Calu3 (cell line): Measurements from ENCODE around the gene CYB561A3. TPM values are rescaled to one million over a fixed set of nuclear protein-coding genes. Genes with fewer than 3 reads are reported as not detected.

Experiments used
- BruUV-seq: library from RNA; stranded (reverse); fragments of 400-500 nt; replicated peaks from 2 replicates; lab custom pipeline; 2021; lab: Mats Ljungman, UMichigan
- CTCF ChIA-PET: fragments of 300-600 bp; sonication (Branson Sonifier 250); formaldehyde crosslinking; loops from one replicate; lab custom pipeline; 2022; ENCODE audit warnings: antibody characterized with exemption; lab: Charles Lee
- DNase-seq: peaks from one replicate; pipeline ENCODE4 v3.0.0; 2022
- H3K27ac Mint-ChIP-seq: one replicate; pipeline ENCODE4 v1.8.0; 2022; ENCODE audit warnings: mixed read lengths; ENCODE audit not compliant: unreplicated experiment
- H3K27me3 Mint-ChIP-seq: one replicate; pipeline ENCODE4 v1.8.0; 2022; ENCODE audit warnings: mixed read lengths; ENCODE audit not compliant: unreplicated experiment
- H3K36me3 Mint-ChIP-seq: one replicate; pipeline ENCODE4 v1.8.0; 2022; ENCODE audit warnings: mild to moderate bottlenecking, moderate library complexity, mixed read lengths; ENCODE audit not compliant: insufficient read depth, unreplicated experiment
- H3K4me1 Mint-ChIP-seq: one replicate; pipeline ENCODE4 v1.8.0; 2022; ENCODE audit warnings: mild to moderate bottlenecking, low read depth, mixed read lengths; ENCODE audit not compliant: unreplicated experiment
- H3K4me3 Mint-ChIP-seq: one replicate; pipeline ENCODE4 v1.8.0; 2022; ENCODE audit warnings: mild to moderate bottlenecking, low read depth, moderate library complexity, mixed read lengths; ENCODE audit not compliant: unreplicated experiment
- H3K9me3 Mint-ChIP-seq: one replicate; pipeline ENCODE4 v1.8.0; 2022; ENCODE audit warnings: low read depth, mixed read lengths; ENCODE audit not compliant: unreplicated experiment
- intact Hi-C: fragments of 100-400 bp; cut with micrococcal nuclease; formaldehyde crosslinking; loops from one replicate; pipeline ENCODE4 v1.10.0; 2022; ENCODE audit not compliant: unreplicated experiment
- total RNA-seq: library from RNA; stranded (reverse); gene quantifications from 2 replicates; pipeline ENCODE4 v1.2.3, GENCODE V29; 2022
- TF ChIP-seq, protein P1 (sequence below): fragments of 200-600 bp; IDR thresholded peaks from one replicate; pipeline ENCODE4 v1.8.0; 2022; ENCODE audit warnings: antibody characterized with exemption; ENCODE audit not compliant: unreplicated experiment

CYB561A3 gene
- total RNA-seq, 1 experiment from 2014 or later: 39.2 TPM

- Mint-ChIP-seq H3K27me3 (no peaks in the 10 kb centered on the region), H3K4me3 (no peak overlapping the region), H3K4me1 (no peaks in the 10 kb centered on the region), H3K9me3 (no peaks in the 10 kb centered on the region), H3K36me3 (peaks cover 32% of the 10 kb centered on the region), H3K27ac (no peak overlapping the region)
- no TSS peak for BruUV-seq
- TF ChIP-seq, protein P1, sequence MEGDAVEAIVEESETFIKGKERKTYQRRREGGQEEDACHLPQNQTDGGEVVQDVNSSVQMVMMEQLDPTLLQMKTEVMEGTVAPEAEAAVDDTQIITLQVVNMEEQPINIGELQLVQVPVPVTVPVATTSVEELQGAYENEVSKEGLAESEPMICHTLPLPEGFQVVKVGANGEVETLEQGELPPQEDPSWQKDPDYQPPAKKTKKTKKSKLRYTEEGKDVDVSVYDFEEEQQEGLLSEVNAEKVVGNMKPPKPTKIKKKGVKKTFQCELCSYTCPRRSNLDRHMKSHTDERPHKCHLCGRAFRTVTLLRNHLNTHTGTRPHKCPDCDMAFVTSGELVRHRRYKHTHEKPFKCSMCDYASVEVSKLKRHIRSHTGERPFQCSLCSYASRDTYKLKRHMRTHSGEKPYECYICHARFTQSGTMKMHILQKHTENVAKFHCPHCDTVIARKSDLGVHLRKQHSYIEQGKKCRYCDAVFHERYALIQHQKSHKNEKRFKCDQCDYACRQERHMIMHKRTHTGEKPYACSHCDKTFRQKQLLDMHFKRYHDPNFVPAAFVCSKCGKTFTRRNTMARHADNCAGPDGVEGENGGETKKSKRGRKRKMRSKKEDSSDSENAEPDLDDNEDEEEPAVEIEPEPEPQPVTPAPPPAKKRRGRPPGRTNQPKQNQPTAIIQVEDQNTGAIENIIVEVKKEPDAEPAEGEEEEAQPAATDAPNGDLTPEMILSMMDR: no peak
- CTCF ChIA-PET: interaction anchor here (0.7 kb wide), 1 partner anchor 115 kb away, joined by 4 read pairs; no protein-coding TSS in a partner anchor
- intact Hi-C loops: no loop called here
- no peak for DNase-seq
Measured at GRCh38 chr11:61359516-61359915, 2.2 kb downstream of the CYB561A3 start.

- no peak overlapping the region for H3K27ac Mint-ChIP-seq
Measured at GRCh38 chr11:61358566-61358965, 3.1 kb downstream of the CYB561A3 start.

DNA sequence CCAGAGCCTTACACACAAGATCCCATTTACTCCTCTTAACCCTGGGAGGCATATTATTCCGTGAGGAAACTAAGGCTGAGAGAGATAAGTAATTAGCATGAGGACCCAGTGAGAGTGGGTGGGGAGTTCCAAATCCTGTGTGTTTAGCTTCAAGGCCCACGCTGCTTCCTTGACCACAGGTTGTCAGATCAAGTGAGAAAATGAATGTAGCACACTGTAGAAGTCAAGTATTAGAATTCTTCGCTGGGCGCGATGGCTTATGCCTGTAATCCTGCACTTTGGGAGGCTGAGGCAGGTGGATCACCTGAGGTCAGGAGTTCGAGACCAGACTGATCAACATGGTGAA, 3.8 kb downstream of the CYB561A3 start:
- no peaks in the 10 kb centered on the region for H3K27me3 Mint-ChIP-seq
- no peak for DNase-seq
- H3K36me3 Mint-ChIP-seq: peaks cover 27% of the 10 kb centered on the region
- intact Hi-C loops: no loop called here
- CTCF ChIA-PET: interaction anchor here (0.7 kb wide), 1 partner anchor 1172 kb away, joined by 3 read pairs; no protein-coding TSS in a partner anchor
- H3K4me3 Mint-ChIP-seq: no peak overlapping the region
- BruUV-seq: no TSS peak
- H3K4me1 Mint-ChIP-seq: no peaks in the 10 kb centered on the region
- H3K27ac Mint-ChIP-seq: no peak overlapping the region
- H3K9me3 Mint-ChIP-seq: no peaks in the 10 kb centered on the region
- TF ChIP-seq, protein P1: no peak

More at GRCh38 chr11:61358566-61358965, 3.1 kb downstream of the CYB561A3 start:
- peaks cover 32% of the 10 kb centered on the region for H3K36me3 Mint-ChIP-seq
- DNase-seq: no peak
- intact Hi-C loops: no loop called here
- no peaks in the 10 kb centered on the region for H3K27me3 Mint-ChIP-seq
- no peaks in the 10 kb centered on the region for H3K4me1 Mint-ChIP-seq
- TF ChIP-seq, protein P1: no peak
- BruUV-seq: no TSS peak
- H3K4me3 Mint-ChIP-seq: no peak overlapping the region
- CTCF ChIA-PET: interaction anchor here (0.6 kb wide), 1 partner anchor 1103 kb away, joined by 5 read pairs; no protein-coding TSS in a partner anchor
- H3K9me3 Mint-ChIP-seq: no peaks in the 10 kb centered on the region

DNA sequence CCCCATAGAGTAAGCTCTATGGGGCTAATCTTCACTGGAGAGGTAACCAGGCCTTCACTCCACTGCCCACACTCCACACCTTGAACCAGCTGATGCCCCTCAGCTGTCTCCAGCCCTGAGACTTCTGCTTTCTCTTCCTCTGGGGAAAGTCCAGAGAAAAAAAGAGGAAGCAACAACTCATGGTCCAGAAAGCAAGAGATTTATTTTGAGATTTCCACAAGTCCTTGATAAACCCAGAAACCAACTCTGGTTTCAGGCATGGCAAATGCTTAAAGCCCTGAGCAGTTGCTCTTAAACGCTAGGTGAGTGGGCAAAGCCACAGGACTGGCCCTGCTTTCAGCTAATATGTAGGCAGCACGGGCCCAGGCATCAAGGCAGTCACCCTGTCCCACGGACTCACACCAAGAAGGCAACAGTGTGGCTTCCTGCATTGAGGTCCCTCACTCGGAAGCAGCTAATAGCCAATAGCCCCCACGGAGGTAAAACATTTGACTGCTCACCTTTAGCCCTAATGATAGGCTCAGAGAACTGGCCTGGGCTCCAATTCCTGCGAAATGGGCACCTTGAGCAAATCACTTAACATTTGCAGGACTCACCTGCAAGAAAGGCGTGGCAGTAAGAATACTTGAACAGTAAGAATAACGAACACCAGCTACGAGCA, 4.3 kb downstream of the CYB561A3 start:
- no peaks in the 10 kb centered on the region for H3K9me3 Mint-ChIP-seq

More for the DNA sequence above, 4.3 kb downstream of the CYB561A3 start:
- Mint-ChIP-seq H3K36me3 (peaks cover 22% of the 10 kb centered on the region), H3K27ac (no peak overlapping the region), H3K27me3 (no peaks in the 10 kb centered on the region), H3K4me3 (no peak overlapping the region), H3K4me1 (no peaks in the 10 kb centered on the region)
- TF ChIP-seq, protein P1: no peak
- intact Hi-C loops: no loop called here
- no peak for DNase-seq
- BruUV-seq: no TSS peak
- CTCF ChIA-PET: interaction anchor here (0.7 kb wide), 1 partner anchor 1172 kb away, joined by 3 read pairs; no protein-coding TSS in a partner anchor
